IMR-90 (cell line): ENCODE data around the gene PLXND1. TPM values are rescaled to one million over a fixed set of nuclear protein-coding genes. Genes with fewer than 3 reads are reported as not detected.

Experiments used
- ATAC-seq: fragments of 200-7000 bp; cut with Tn5 transposase; 2 replicates; pipeline ENCODE4 v1.9.1; 2020; ENCODE audit warnings: low read depth, mild to moderate bottlenecking, moderate library complexity
- BruUV-seq: library from RNA; stranded (reverse); fragments of 400-500 nt; replicated peaks from 2 replicates; lab custom pipeline; 2021; lab: Mats Ljungman, UMichigan
- CTCF ChIA-PET: fragments of 300-600 bp; formaldehyde crosslinking; extraction: SDS; loops from one replicate; lab custom pipeline; 2021; ENCODE audit warnings: antibody characterized with exemption; lab: Yijun Ruan, JAX
- POLR2A ChIA-PET: fragments of 300-600 bp; sonication (Branson Sonifier 250); formaldehyde crosslinking; loops from one replicate; lab custom pipeline; 2022; ENCODE audit warnings: antibody characterized with exemption; ENCODE audit not compliant: unreplicated experiment; lab: Charles Lee
- DNase-seq: peaks from one replicate; pipeline ENCODE4 v3.0.0; 2013
- H2AFZ ChIP-seq: replicated peaks from 2 replicates; pipeline ENCODE3; 2013; ENCODE audit warnings: low read length, mild to moderate bottlenecking; ENCODE audit not compliant: poor library complexity
- H2AK5ac ChIP-seq: 2 replicates; pipeline ENCODE4 v1.6.1; 2013; ENCODE audit warnings: low read depth, low read length, inconsistent platforms
- H2AK9ac ChIP-seq: replicated peaks from 2 replicates; pipeline ENCODE3; 2013; ENCODE audit warnings: mild to moderate bottlenecking, low read depth, low read length, moderate library complexity; ENCODE audit not compliant: poor library complexity
- H2BK120ac ChIP-seq: 2 replicates; pipeline ENCODE4 v1.6.1; 2013; ENCODE audit warnings: low read depth, low read length, inconsistent platforms
- H2BK15ac ChIP-seq: 3 replicates; pipeline ENCODE4 v1.6.1; 2013; ENCODE audit warnings: low read depth, low read length, inconsistent platforms
- H2BK20ac ChIP-seq: 2 replicates; pipeline ENCODE4 v1.6.1; 2013; ENCODE audit warnings: low read depth, mild to moderate bottlenecking, inconsistent platforms, low read length, moderate library complexity
- H2BK5ac ChIP-seq: 2 replicates; pipeline ENCODE4 v1.6.1; 2013; ENCODE audit warnings: mild to moderate bottlenecking, low read depth, low read length, inconsistent platforms; ENCODE audit not compliant: poor library complexity, severe bottlenecking
- H3K14ac ChIP-seq: replicated peaks from 2 replicates; pipeline ENCODE4 v1.6.1; 2013; ENCODE audit warnings: low read depth, low read length, inconsistent platforms
- H3K18ac ChIP-seq: 2 replicates; pipeline ENCODE4 v1.6.1; 2013; ENCODE audit warnings: low read depth, low read length, control low read depth
- H3K23ac ChIP-seq: 2 replicates; pipeline ENCODE4 v1.6.1; 2013; ENCODE audit warnings: low read depth, low read length, inconsistent platforms
- H3K27ac ChIP-seq: 2 replicates; pipeline ENCODE4 v1.5.1; 2013; ENCODE audit warnings: mild to moderate bottlenecking, control low read depth, low read length; ENCODE audit not compliant: insufficient read depth
- H3K27me3 ChIP-seq: 2 replicates; pipeline ENCODE4 v1.6.1; 2013; ENCODE audit warnings: low read length; ENCODE audit not compliant: control insufficient read depth, insufficient read depth
- H3K36me3 ChIP-seq: 2 replicates; pipeline ENCODE4 v1.6.1; 2013; ENCODE audit warnings: low read length, mixed read lengths; ENCODE audit not compliant: control insufficient read depth, insufficient read depth
- H3K4ac ChIP-seq: 2 replicates; pipeline ENCODE4 v1.6.1; 2013; ENCODE audit warnings: low read depth, low read length, inconsistent platforms
- H3K4me1 ChIP-seq: 2 replicates; pipeline ENCODE4 v1.6.1; 2013; ENCODE audit warnings: low read length, mixed read lengths; ENCODE audit not compliant: control insufficient read depth, insufficient read depth
- H3K4me2 ChIP-seq: 2 replicates; pipeline ENCODE4 v1.6.1; 2013; ENCODE audit warnings: low read depth, mild to moderate bottlenecking, control low read depth, low read length, moderate library complexity
- H3K4me3 ChIP-seq: 2 replicates; pipeline ENCODE4 v1.5.1; 2013; ENCODE audit warnings: low read depth, mild to moderate bottlenecking, control low read depth, low read length, moderate library complexity; ENCODE audit not compliant: insufficient read depth
- H3K56ac ChIP-seq: 2 replicates; pipeline ENCODE4 v1.6.1; 2013; ENCODE audit warnings: low read length, inconsistent platforms; ENCODE audit not compliant: insufficient read depth; ENCODE audit errors: extremely low read depth
- H3K79me1 ChIP-seq, 2 experiments: 2 replicates each; pipeline ENCODE4 v1.6.1; 2013; ENCODE audit warnings: low read length in 2 of 2, inconsistent platforms in 1 of 2, low read depth in 1 of 2
- H3K9ac ChIP-seq: 2 replicates; pipeline ENCODE4 v1.6.1; 2013; ENCODE audit warnings: low read depth, low read length, control low read depth
- H3K9me1 ChIP-seq: 2 replicates; pipeline ENCODE4 v1.6.1; 2013; ENCODE audit warnings: low read length, inconsistent platforms; ENCODE audit not compliant: insufficient read depth
- H3K9me3 ChIP-seq: 2 replicates; pipeline ENCODE4 v1.6.1; 2013; ENCODE audit warnings: low read length; ENCODE audit not compliant: control insufficient read depth, insufficient read depth
- H4K20me1 ChIP-seq: 2 replicates; pipeline ENCODE4 v1.6.1; 2013; ENCODE audit warnings: low read length, inconsistent platforms; ENCODE audit not compliant: insufficient read depth
- H4K5ac ChIP-seq: 2 replicates; pipeline ENCODE4 v1.6.1; 2013; ENCODE audit warnings: mild to moderate bottlenecking, low read depth, low read length, control low read depth
- H4K8ac ChIP-seq, 2 experiments: 2 replicates each; pipeline ENCODE4 v1.6.1; 2013; ENCODE audit warnings: low read depth in 2 of 2, low read length in 2 of 2, control low read depth in 1 of 2, inconsistent platforms in 1 of 2
- H4K91ac ChIP-seq: 2 replicates; pipeline ENCODE4 v1.6.1; 2013; ENCODE audit warnings: low read depth, low read length, inconsistent platforms; ENCODE audit not compliant: insufficient read depth
- BHLHE40 ChIP-seq: fragments of 150-350 bp; IDR thresholded peaks from 2 replicates; pipeline ENCODE4 v1.6.1; 2016; ENCODE audit warnings: mild to moderate bottlenecking, low read depth, low read length
- CEBPB ChIP-seq: IDR thresholded peaks from 2 replicates; pipeline ENCODE4 v1.6.1; 2012; ENCODE audit warnings: low read depth, low read length, improper control_type of control experiment
- CHD1 ChIP-seq: IDR thresholded peaks from 2 replicates; pipeline ENCODE4 v1.6.1; 2012; ENCODE audit warnings: low read depth, low read length, improper control_type of control experiment
- CTCF ChIP-seq: conservative IDR thresholded peaks from 2 replicates; pipeline ENCODE4 v1.5.1; 2012; ENCODE audit warnings: mild to moderate bottlenecking, low read depth, low read length, improper control_type of control experiment
- RAD21 ChIP-seq: IDR thresholded peaks from 2 replicates; pipeline ENCODE4 v1.6.1; 2012; ENCODE audit warnings: low read length, improper control_type of control experiment
- RCOR1 ChIP-seq: IDR thresholded peaks from 2 replicates; pipeline ENCODE4 v1.6.1; 2012; ENCODE audit warnings: mild to moderate bottlenecking, low read length, improper control_type of control experiment; ENCODE audit not compliant: insufficient replicate concordance
- USF2 ChIP-seq: fragments of 150-350 bp; IDR thresholded peaks from 2 replicates; pipeline ENCODE4 v1.6.1; 2017; ENCODE audit warnings: mild to moderate bottlenecking, antibody characterized with exemption, low read length, low read depth
- WGBS, 2 experiments: methylation state at CpG; one replicate each; pipeline versions ENCODE4 v1.1.5 to v1.1.7; 2013; ENCODE audit warnings: missing lambda C conversion rate in 2 of 2; ENCODE audit not compliant: insufficient read length in 1 of 2; ENCODE audit errors: extremely low coverage in 2 of 2; 5-methylcytosine and 5-hydroxymethylcytosine counted together
- dilution Hi-C: fragments of 300-500 bp; cut with HindIII; formaldehyde crosslinking; loops from one replicate; pipeline ENCODE4 v1.14.3; 2018; ENCODE audit warnings: low sequenced_read_pairs; ENCODE audit not compliant: unreplicated experiment
- in situ Hi-C: fragments of 300-500 bp; cut with MboI; formaldehyde crosslinking; loops from 3 replicates; pipeline ENCODE4 v1.14.3; 2019; ENCODE audit warnings: low sequenced_read_pairs, inconsistent platforms, mixed read lengths
- intact Hi-C: fragments of 100-400 bp; cut with micrococcal nuclease; formaldehyde crosslinking; loops from 2 replicates; pipeline ENCODE4 v1.10.0; 2022
- polyA plus RNA-seq, 3 experiments: library from polyadenylated mRNA; depleted of rRNA; stranded (reverse); fragments of >200 nt; gene quantifications; 2 replicates each; pipeline ENCODE4 v1.2.3, GENCODE V29; 2012; ENCODE audit warnings: low replicate concordance in 1 of 3
- total RNA-seq: library from RNA; depleted of rRNA; stranded (reverse); fragments of >200 nt; gene quantifications from 2 replicates; pipeline ENCODE4 v1.2.3, GENCODE V29; 2012

Gene PLXND1
- total and polyA plus RNA-seq, 2 of the 4 experiments (the other 2 are of a cell fraction), result 19.2 to 67.1 TPM

GRCh38 chr3:129524081-129524480, 82.4 kb downstream of the PLXND1 start:
- Histone ChIP-seq H3K4me1 (peaks cover 2% of the 10 kb centered on the region; the same call in 1 of the 2 replicates), H2AK9ac (no peak overlapping the region), H2BK20ac (no peak overlapping the region), H3K56ac (no peak overlapping the region), H3K27ac (no peak overlapping the region), H3K79me1 (no peaks in the 10 kb centered on the region), H4K91ac (no peak overlapping the region), H4K5ac (no peak overlapping the region), H3K9ac (no peak overlapping the region), H3K9me3 (no peaks in the 10 kb centered on the region), H2BK5ac (no peak overlapping the region), H2BK15ac (no peak overlapping the region), H3K27me3 (no peaks in the 10 kb centered on the region), H4K8ac (no peak overlapping the region), H3K36me3 (peaks cover 1% of the 10 kb centered on the region; the same call in 1 of the 2 replicates), H2BK120ac (no peak overlapping the region), H4K20me1 (no peaks in the 10 kb centered on the region), H3K18ac (no peak overlapping the region), H3K4me3 (no peak overlapping the region), H3K23ac (no peak overlapping the region), H3K9me1 (no peaks in the 10 kb centered on the region; the same call in 1 of the 2 replicates), H3K14ac (no peak overlapping the region; the same call in 1 of the 2 replicates), H3K4ac (no peak overlapping the region), H2AFZ (no peak overlapping the region), H2AK5ac (no peak overlapping the region), H3K4me2 (no peak overlapping the region)
- ATAC-seq, result no peak
- in situ Hi-C loops (no loop called here), intact Hi-C loops (no loop called here), dilution Hi-C loops (no loop called here)
- no peak for DNase-seq
- CTCF ChIA-PET, result no interaction called here
- WGBS, 2 experiments, result no CpG with 5 or more reads among the region's 4 CpGs
- POLR2A ChIA-PET, result no interaction called here
- TF ChIP-seq BHLHE40 (no peak), CEBPB (0 out of 2 replicates have a peak, but pooled peaks have one; percentile 9), RAD21 (no peak), RCOR1 (no peak), CHD1 (no peak), CTCF (no peak), USF2 (no peak)
- no TSS peak for BruUV-seq
